GM18907 (cell line): ENCODE results near the gene WIPF3.
"Not testable (repeated sequence)": the region's sequence is repeated elsewhere in the genome, so short reads cannot be mapped to it uniquely, and the experiment has no call there.

Experiments used
- ATAC-seq: cut with Tn5 transposase; IDR thresholded peaks from one replicate; pipeline ENCODE4 v1.9.1; 2021; ENCODE audit warnings: mild to moderate bottlenecking, moderate library complexity; ENCODE audit not compliant: unreplicated experiment

The WIPF3 gene

GRCh38 chr7:29875741-29876140 lies 69.4 kb downstream of the WIPF3 start:
- no peak for ATAC-seq

- no peak for ATAC-seq
These were observed 70.9 kb downstream of the WIPF3 start for GRCh38 chr7:29877196-29877595.

- ATAC-seq = no peak
These were observed 71.9 kb downstream of the WIPF3 start for GRCh38 chr7:29878081-29878688.

GRCh38 chr7:29879609-29880008 lies 73.3 kb downstream of the WIPF3 start:
- ATAC-seq = no peak

GRCh38 chr7:29881724-29882123 lies 75.4 kb downstream of the WIPF3 start:
- no peak for ATAC-seq

- no peak for ATAC-seq
These were observed 76.2 kb downstream of the WIPF3 start for GRCh38 chr7:29882481-29882880.

GRCh38 chr7:29883462-29884398 lies 77.4 kb downstream of the WIPF3 start:
- no peak for ATAC-seq

- no peak for ATAC-seq
These were observed 78.3 kb downstream of the WIPF3 start for GRCh38 chr7:29884399-29885272.

GRCh38 chr7:29885626-29886025 lies 79.3 kb downstream of the WIPF3 start:
- ATAC-seq = no peak

GRCh38 chr7:29886827-29887226 lies 80.5 kb downstream of the WIPF3 start:
- ATAC-seq = no peak

GRCh38 chr7:29888006-29888405 lies 81.7 kb downstream of the WIPF3 start:
- ATAC-seq = no peak

GRCh38 chr7:29889288-29889687 lies 83.0 kb downstream of the WIPF3 start:
- no peak for ATAC-seq

GRCh38 chr7:29890251-29890650 lies 83.9 kb downstream of the WIPF3 start:
- no peak for ATAC-seq

- ATAC-seq = not testable (repeated sequence)
These were observed 84.5 kb downstream of the WIPF3 start for GRCh38 chr7:29890786-29891185.

- no peak for ATAC-seq
These were observed 85.5 kb downstream of the WIPF3 start for GRCh38 chr7:29891766-29892165.

GRCh38 chr7:29892231-29892630 lies 85.9 kb downstream of the WIPF3 start:
- ATAC-seq = no peak

- no peak for ATAC-seq
These were observed 87.2 kb downstream of the WIPF3 start for GRCh38 chr7:29893351-29893965.

GRCh38 chr7:29894256-29894655 lies 87.9 kb downstream of the WIPF3 start:
- ATAC-seq = no peak

GRCh38 chr7:29895559-29895958 lies 89.3 kb downstream of the WIPF3 start:
- ATAC-seq = no peak

GRCh38 chr7:29896685-29897411 lies 90.5 kb downstream of the WIPF3 start:
- ATAC-seq = no peak
